ENCODE results near the gene ABHD16B.

Gene ABHD16B

DNA sequence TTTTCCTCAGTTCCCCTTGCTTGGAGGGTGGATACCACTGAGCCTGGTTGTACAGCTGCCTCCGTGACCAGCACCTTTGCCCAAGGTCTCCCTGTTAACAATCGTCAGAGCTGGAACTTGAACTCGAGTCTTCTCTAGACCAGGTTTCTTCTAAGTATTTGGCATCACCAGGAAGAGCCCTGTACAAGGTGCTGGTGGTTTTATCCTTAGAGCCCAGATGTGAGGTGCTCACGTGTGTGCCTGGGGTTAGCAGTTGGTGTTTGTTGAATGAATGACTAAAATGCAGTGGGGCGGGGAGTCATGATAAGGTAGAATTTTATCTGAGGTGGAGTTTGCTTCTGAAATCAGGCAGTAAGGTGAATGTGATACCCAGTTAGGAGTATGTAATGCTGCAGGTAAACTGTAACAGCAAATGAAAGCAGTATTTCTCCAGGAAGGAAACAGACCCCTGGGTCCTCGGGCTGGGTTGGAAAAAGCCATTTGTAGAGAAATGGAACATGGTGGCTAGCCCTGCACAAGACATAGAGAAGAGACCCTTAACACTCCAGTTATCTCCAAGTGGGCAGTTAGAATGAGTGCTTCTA, 36.8 kb downstream of the ABHD16B start:
- no peak for DNase-seq

- DNase-seq, result no peak
These were observed 37.7 kb downstream of the ABHD16B start for GRCh38 chr20:63898882-63899558.

DNA sequence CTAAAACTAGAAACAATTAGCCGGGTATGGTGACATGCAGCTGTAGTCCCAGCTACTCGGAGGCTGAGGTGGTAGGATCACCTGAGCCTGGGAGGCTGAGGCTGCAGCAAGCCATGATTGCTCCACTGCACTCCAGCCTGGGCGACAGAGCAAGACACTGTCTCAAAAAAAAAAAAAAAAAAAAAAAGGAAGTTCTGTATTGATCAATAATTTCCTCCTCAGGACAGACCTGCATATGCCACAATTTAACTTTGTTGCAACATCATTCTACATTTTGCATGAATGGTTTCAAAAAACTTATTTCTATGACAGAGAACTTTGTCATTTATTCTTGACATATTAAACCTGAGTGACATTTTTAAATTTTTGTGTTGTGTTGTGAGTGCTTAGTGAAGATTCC, 39.1 kb downstream of the ABHD16B start:
- no peak for DNase-seq

DNA sequence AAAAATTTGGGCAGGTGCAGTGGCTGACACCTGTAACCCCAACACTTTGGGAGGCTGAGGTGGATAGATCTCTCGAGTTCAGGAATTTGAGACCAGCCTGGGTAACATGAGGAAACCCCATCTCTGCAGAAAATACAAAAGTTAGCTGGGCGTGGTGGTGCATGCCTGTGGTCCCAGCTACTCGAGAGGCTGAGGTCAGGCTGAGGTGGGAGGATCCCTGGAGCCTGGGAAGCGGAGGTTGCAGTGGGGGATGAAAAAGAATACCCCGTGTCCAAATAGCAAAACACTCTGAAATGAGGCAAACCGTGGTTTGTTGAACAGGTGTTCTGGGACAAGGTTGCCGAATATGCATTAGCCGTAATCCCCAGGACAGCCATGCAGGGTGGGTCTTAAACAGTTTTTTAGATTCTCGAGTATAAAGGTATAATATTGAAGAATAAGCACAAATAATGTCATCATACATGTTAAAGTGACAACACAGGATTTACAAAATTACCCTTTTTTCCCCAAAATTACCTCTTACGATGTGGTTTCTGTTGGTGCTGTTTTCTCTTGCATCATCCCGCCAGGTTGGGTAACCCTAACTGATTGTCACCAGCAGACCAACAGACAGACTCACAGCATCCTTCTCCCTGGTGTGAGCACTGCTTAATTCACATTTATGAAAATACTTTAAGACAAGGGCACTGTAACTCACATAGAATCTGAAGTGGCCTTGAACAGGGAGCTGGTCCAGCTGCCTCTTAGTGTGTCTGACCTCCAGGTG, 42.7 kb downstream of the ABHD16B start:
- DNase-seq, result no peak

DNA sequence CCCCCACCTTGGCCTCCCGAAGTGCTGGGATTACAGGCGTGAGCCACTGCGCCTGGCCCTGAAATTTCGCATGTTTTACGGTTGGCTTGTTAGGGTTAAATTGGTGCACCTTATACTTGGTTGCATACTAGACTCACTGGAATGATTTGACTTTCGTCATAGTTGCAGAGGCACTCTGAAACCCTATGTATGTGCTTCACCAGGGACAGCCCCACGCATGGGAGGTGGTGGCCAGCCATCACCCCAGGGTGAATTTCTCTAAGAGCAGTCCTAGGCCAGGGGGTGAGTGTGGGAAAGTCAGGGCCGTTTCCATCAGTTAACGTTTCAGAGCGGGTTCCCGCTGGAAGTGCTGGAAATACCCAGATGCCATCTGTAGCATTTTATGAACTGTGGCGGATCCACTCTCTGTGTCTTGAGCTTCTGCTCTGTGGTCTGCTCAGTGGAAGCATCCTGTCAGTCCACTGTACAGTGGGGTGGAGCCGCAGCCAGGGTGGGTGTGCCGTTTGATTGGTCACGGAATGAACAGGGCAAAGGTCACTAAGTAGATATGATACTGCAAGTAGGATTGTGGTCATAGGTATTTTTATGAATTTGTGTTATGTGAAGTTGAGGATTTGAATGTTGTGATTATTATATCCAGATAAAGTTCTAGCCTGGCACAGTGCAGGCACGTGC, 46.8 kb downstream of the ABHD16B start:
- DNase-seq, result no peak

DNA sequence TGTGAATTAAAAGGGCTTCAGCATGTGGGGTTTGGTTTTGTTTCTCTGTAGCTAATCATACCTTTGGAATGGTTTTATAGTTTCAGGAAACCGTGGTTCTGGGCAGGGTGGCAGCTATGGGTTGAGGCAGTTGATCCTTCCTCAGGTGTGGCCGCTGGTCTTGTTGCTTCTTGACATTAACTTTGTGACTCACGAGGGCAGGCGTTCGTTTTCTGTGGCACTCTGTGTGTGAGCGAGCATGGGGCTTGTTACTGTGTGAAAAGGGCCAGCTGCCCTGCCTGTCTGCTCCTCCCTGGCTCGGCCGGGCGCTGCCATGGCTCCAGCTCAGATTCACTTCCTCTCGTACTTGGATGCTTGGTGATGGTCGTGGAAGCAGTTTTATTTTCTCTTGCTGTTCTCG, 49.9 kb downstream of the ABHD16B start:
- no peak for DNase-seq
